HepG2 (cell line): Measurements from ENCODE around the gene TEAD1. TPM values are rescaled to one million over a fixed set of nuclear protein-coding genes. Genes with fewer than 3 reads are reported as not detected.

ENCODE experiments used
- CENPX ChIP-seq: sonication (generic); formaldehyde crosslinking; IDR thresholded peaks from 2 replicates; pipeline ENCODE4 v1.9.0; 2021; ENCODE audit warnings: mild to moderate bottlenecking, missing genetic modification reagents, moderate library complexity
- CERS6 ChIP-seq: sonication (generic); formaldehyde crosslinking; IDR thresholded peaks from 2 replicates; pipeline ENCODE4 v1.5.0; 2020; ENCODE audit warnings: missing genetic modification reagents
- CHD4 ChIP-seq: fragments of 200-600 bp; sonication (generic); IDR thresholded peaks from 2 replicates; pipeline ENCODE4 v1.7.0; 2017; ENCODE audit warnings: mild to moderate bottlenecking, low read length, borderline replicate concordance
- FOXC1 ChIP-seq: sonication (generic); formaldehyde crosslinking; IDR thresholded peaks from 2 replicates; pipeline ENCODE4 v1.8.0; 2022; ENCODE audit warnings: mild to moderate bottlenecking, missing genetic modification reagents, borderline replicate concordance
- GATAD2A ChIP-seq: IDR thresholded peaks from 2 replicates; pipeline ENCODE4 v1.6.1; 2016
- HES4 ChIP-seq: sonication (generic); formaldehyde crosslinking; IDR thresholded peaks from 2 replicates; pipeline ENCODE4 v1.9.0; 2021; ENCODE audit warnings: mild to moderate bottlenecking, missing genetic modification reagents, borderline replicate concordance
- MEIS2 ChIP-seq: sonication (generic); formaldehyde crosslinking; IDR thresholded peaks from 2 replicates; pipeline ENCODE4 v1.9.0; 2021; ENCODE audit warnings: mild to moderate bottlenecking, missing genetic modification reagents
- MTF2 ChIP-seq: sonication (generic); formaldehyde crosslinking; IDR thresholded peaks from 2 replicates; pipeline ENCODE4 v1.5.0; 2020; ENCODE audit warnings: missing genetic modification reagents, borderline replicate concordance
- NAIF1 ChIP-seq: sonication (generic); formaldehyde crosslinking; IDR thresholded peaks from 2 replicates; pipeline ENCODE4 v1.5.0; 2020; ENCODE audit warnings: mild to moderate bottlenecking, missing genetic modification reagents, borderline replicate concordance
- PCBP1 ChIP-seq: fragments of 200-400 bp; formaldehyde crosslinking; IDR thresholded peaks from 2 replicates; pipeline ENCODE4 v1.6.1; 2017; ENCODE audit warnings: mild to moderate bottlenecking, low read depth, low read length, borderline replicate concordance
- POGZ ChIP-seq: sonication (generic); formaldehyde crosslinking; IDR thresholded peaks from 2 replicates; pipeline ENCODE4 v1.4.0; 2020; ENCODE audit warnings: mild to moderate bottlenecking, missing genetic modification reagents
- RORA ChIP-seq: sonication (generic); formaldehyde crosslinking; IDR thresholded peaks from 2 replicates; pipeline ENCODE4 v1.5.0; 2020; ENCODE audit warnings: mild to moderate bottlenecking, missing genetic modification reagents, moderate library complexity
- TFDP1 ChIP-seq: IDR thresholded peaks from 2 replicates; pipeline ENCODE4 v1.6.1; 2016; ENCODE audit warnings: missing compliant biosample characterization, missing genetic modification reagents, borderline replicate concordance
- U2AF2 ChIP-seq: fragments of 200-400 bp; formaldehyde crosslinking; IDR thresholded peaks from 2 replicates; pipeline ENCODE4 v1.6.1; 2017; ENCODE audit warnings: low read depth, mild to moderate bottlenecking, low read length
- ZBTB33 ChIP-seq: sonication (generic); formaldehyde crosslinking; IDR thresholded peaks from 2 replicates; pipeline ENCODE4 v1.4.0; 2020; ENCODE audit warnings: missing genetic modification reagents
- ZBTB46 ChIP-seq: sonication (generic); formaldehyde crosslinking; IDR thresholded peaks from 2 replicates; pipeline ENCODE4 v1.4.0; 2020; ENCODE audit warnings: mild to moderate bottlenecking, missing genetic modification reagents, borderline replicate concordance
- ZBTB49 ChIP-seq: sonication (generic); formaldehyde crosslinking; IDR thresholded peaks from 2 replicates; pipeline ENCODE4 v1.4.0; 2020; ENCODE audit warnings: missing genetic modification reagents, borderline replicate concordance
- ZNF432 ChIP-seq: sonication (generic); formaldehyde crosslinking; IDR thresholded peaks from 2 replicates; pipeline ENCODE4 v1.5.0; 2020; ENCODE audit warnings: missing genetic modification reagents, mild to moderate bottlenecking, borderline replicate concordance
- ZNF468 ChIP-seq: sonication (generic); formaldehyde crosslinking; IDR thresholded peaks from 2 replicates; pipeline ENCODE4 v1.8.0; 2022; ENCODE audit warnings: mild to moderate bottlenecking, moderate library complexity, missing genetic modification reagents
- ZNF547 ChIP-seq: sonication (generic); formaldehyde crosslinking; IDR thresholded peaks from 2 replicates; pipeline ENCODE4 v1.5.1; 2020; ENCODE audit warnings: mild to moderate bottlenecking, missing genetic modification reagents
- ZNF564 ChIP-seq: sonication (generic); formaldehyde crosslinking; IDR thresholded peaks from 2 replicates; pipeline ENCODE4 v1.8.1; 2023; ENCODE audit warnings: mild to moderate bottlenecking, missing genetic modification reagents
- ZSCAN20 ChIP-seq: sonication (generic); formaldehyde crosslinking; IDR thresholded peaks from 2 replicates; pipeline ENCODE4 v1.4.0; 2020; ENCODE audit warnings: missing genetic modification reagents, mild to moderate bottlenecking, borderline replicate concordance
- polyA plus RNA-seq, 8 experiments: library from polyadenylated mRNA; depleted of rRNA in 3 of 8; stranded (reverse) in 7 of 8; unstranded in 1 of 8; fragments of >200 nt; fragmentation: Illumina TruSeq in 4 of 8; extraction: Trizol in 4 of 8; gene quantifications; 2 replicates each; pipeline versions ENCODE4 v1.2.1 to v1.2.3, GENCODE V29; 2011 to 2016; ENCODE audit warnings: low read depth in 4 of 8, missing spikeins in 1 of 8, mixed read lengths in 1 of 8; ENCODE audit not compliant: insufficient read depth in 1 of 8
- total RNA-seq, 5 experiments: library from RNA; depleted of rRNA; stranded (reverse); fragments of >200 nt; fragmentation: Illumina TruSeq; extraction: Trizol; gene quantifications; 2 replicates each; pipeline ENCODE4 v1.2.3, GENCODE V29; 2016; ENCODE audit warnings: low read depth in 1 of 5

Gene TEAD1
- total and polyA plus RNA-seq, 2 of the 13 experiments (the other 11 are each of a cell fraction or from before 2014, with no cell fraction given): 20.1 to 30.5 TPM

- no peak for TF ChIP-seq U2AF2
- no peak for TF ChIP-seq RORA (CRISPR knock-in tag)
- no peak for TF ChIP-seq ZNF468 (CRISPR knock-in tag)
- no peak for TF ChIP-seq CENPX
- peak; percentile 89 for TF ChIP-seq MEIS2
- TF ChIP-seq ZBTB46 (CRISPR knock-in tag): no peak
- peak; percentile 23; the same call in 1 of the 2 replicates for TF ChIP-seq FOXC1 (CRISPR knock-in tag)
- peak; percentile 43; the same call in 1 of the 2 replicates for TF ChIP-seq ZBTB33
- TF ChIP-seq GATAD2A (CRISPR knock-in tag): peak; percentile 95
- no peak for TF ChIP-seq HES4 (CRISPR knock-in tag)
- TF ChIP-seq ZBTB49 (CRISPR knock-in tag): no peak
- no peak for TF ChIP-seq CERS6 (CRISPR knock-in tag)
- TF ChIP-seq ZSCAN20 (CRISPR knock-in tag): no peak
- TF ChIP-seq ZNF432 (CRISPR knock-in tag): no peak
- TF ChIP-seq PCBP1: no peak
- peak; percentile 82 for TF ChIP-seq POGZ (CRISPR knock-in tag)
- TF ChIP-seq ZNF547 (CRISPR knock-in tag): no peak; the same call in 1 of the 2 replicates
- peak; percentile 55; the same call in 1 of the 2 replicates for TF ChIP-seq TFDP1 (CRISPR knock-in tag)
- no peak for TF ChIP-seq MTF2
- no peak for TF ChIP-seq NAIF1 (CRISPR knock-in tag)
- TF ChIP-seq CHD4: no peak
- no peak for TF ChIP-seq ZNF564 (CRISPR knock-in tag)
These were observed 171.6 kb downstream of the TEAD1 start (continued) for GRCh38 chr11:12845739-12846358.
